Measurements from ENCODE around the gene SNAPC4.

- no peak for TF ChIP-seq EZH2phosphoT487 (conservative IDR thresholded peaks at IDR 0.05; ENCODE audit: low read length)
- no peak for TF ChIP-seq CTCF (IDR thresholded peaks at IDR 0.05; ENCODE audit: insufficient read depth, low read length, poor library complexity, severe bottlenecking)
These were observed 22.9 kb upstream of the SNAPC4 start for GRCh38 chr9:136422876-136423275.
